H1 (cell line): ENCODE measurements around the gene CCDC154. TPM values are rescaled to one million over a fixed set of nuclear protein-coding genes. Genes with fewer than 3 reads are reported as not detected.

Experiments used
- CBX5 ChIP-seq: fragments of 300-800, 300-1000 bp; sonication (generic); IDR thresholded peaks from 2 replicates; pipeline ENCODE4 v1.7.1; 2016; ENCODE audit warnings: antibody characterized with exemption, low read length, low read depth
- CHD7 ChIP-seq: fragments of 300-600 bp; sonication (generic); IDR thresholded peaks from 2 replicates; pipeline ENCODE4 v1.7.1; 2012; ENCODE audit warnings: low read length, moderate library complexity, mild to moderate bottlenecking, inconsistent platforms; ENCODE audit not compliant: insufficient replicate concordance
- CREB1 ChIP-seq: IDR thresholded peaks from 2 replicates; pipeline ENCODE4 v1.6.1; 2012; ENCODE audit warnings: inconsistent platforms
- RAD21 ChIP-seq, 2 experiments: IDR thresholded peaks in 1 of 2; conservative IDR thresholded peaks in 1 of 2; 2 replicates each; pipeline ENCODE4 v1.6.1; 2011; ENCODE audit warnings: low read depth in 2 of 2, low read length in 2 of 2, improper control_type of control experiment in 1 of 2, inconsistent platforms in 1 of 2, mild to moderate bottlenecking in 1 of 2, moderate library complexity in 1 of 2
- RFX5 ChIP-seq: IDR thresholded peaks from 2 replicates; pipeline ENCODE4 v1.6.1; 2011; ENCODE audit warnings: low read depth, low read length, improper control_type of control experiment, borderline replicate concordance
- SIN3A ChIP-seq, 2 experiments: IDR thresholded peaks in 1 of 2; conservative IDR thresholded peaks in 1 of 2; 2 replicates each; pipeline ENCODE4 v1.6.1; 2011 to 2012; ENCODE audit warnings: low read length in 2 of 2, improper control_type of control experiment in 1 of 2, low read depth in 1 of 2, mild to moderate bottlenecking in 1 of 2
- SP2 ChIP-seq: IDR thresholded peaks from 2 replicates; pipeline ENCODE4 v1.6.1; 2012; ENCODE audit warnings: mild to moderate bottlenecking, low read length, inconsistent platforms
- SP4 ChIP-seq: IDR thresholded peaks from 2 replicates; pipeline ENCODE4 v1.6.1; 2012; ENCODE audit warnings: low read length, inconsistent platforms
- TEAD4 ChIP-seq: IDR thresholded peaks from 2 replicates; pipeline ENCODE4 v1.6.1; 2012; ENCODE audit warnings: low read depth, low read length, inconsistent platforms, mixed read lengths
- polyA plus RNA-seq, 7 experiments: library from polyadenylated mRNA; depleted of rRNA in 3 of 7; stranded (reverse) in 5 of 7; unstranded in 2 of 7; fragments of >200 nt in 5 of 7; fragments of 200-250 nt in 2 of 7; gene quantifications; 1 replicate in 5 of 7; 2 replicates in 1 of 7; 4 replicates in 1 of 7; pipeline versions ENCODE4 v1.2.1 to v1.2.3, GENCODE V29; 2011 to 2013; ENCODE audit warnings: missing spikeins in 2 of 7, mixed read lengths in 2 of 7
- total RNA-seq: library from RNA; stranded (reverse); fragmentation: NEBNext Ultra II Directional; extraction: Animal tissue kit (Norgen Biotek cat#: 25700); gene quantifications from 2 replicates; pipeline ENCODE4 v1.2.1, GENCODE V29; 2021

Gene CCDC154
- total and polyA plus RNA-seq, 2 of the 8 experiments (the other 6 are each of a cell fraction or from before 2014, with no cell fraction given) = 0.15 to 0.88 TPM

- no peak for TF ChIP-seq CHD7
- TF ChIP-seq CBX5 = no peak
- TF ChIP-seq SIN3A (conservative IDR thresholded peaks at IDR 0.05 in 1 of 2, IDR thresholded peaks at IDR 0.05 in 1 of 2; ENCODE audit: low read depth in 1 of 2, low read length in 2 of 2) = 0 out of 4 replicates have a peak, but pooled peaks of 1 of the 2 experiments have one; percentile 12
- no peak for TF ChIP-seq SP4
- no peak for TF ChIP-seq TEAD4
- no peak for TF ChIP-seq RFX5
- no peak for TF ChIP-seq CREB1
- no peak for TF ChIP-seq RAD21 (IDR thresholded peaks at IDR 0.05 in 1 of 2, conservative IDR thresholded peaks at IDR 0.05 in 1 of 2; ENCODE audit: low read depth in 2 of 2, low read length in 2 of 2)
- TF ChIP-seq SP2 = no peak
Observed at GRCh38 chr16:1408171-1408837, 36.1 kb downstream of the CCDC154 start (continued).
